H9 (cell line): ENCODE measurements around the gene SCFD1. TPM values are rescaled to one million over a fixed set of nuclear protein-coding genes. Genes with fewer than 3 reads are reported as not detected.

Experiments used
- DNase-seq: peaks from one replicate; pipeline ENCODE4 v3.0.0-alpha.2; 2017
- H2AFZ ChIP-seq: one replicate; pipeline ENCODE4 v1.6.1; 2013; ENCODE audit warnings: mild to moderate bottlenecking, low read length, control low read depth, moderate library complexity
- H2AK5ac ChIP-seq: 2 replicates; pipeline ENCODE4 v1.6.1; 2013; ENCODE audit warnings: low read length, control low read depth, mixed read lengths; ENCODE audit not compliant: insufficient read length
- H2BK120ac ChIP-seq: one replicate; pipeline ENCODE4 v1.6.1; 2013; ENCODE audit warnings: low read depth, mild to moderate bottlenecking, low read length, control low read depth, inconsistent platforms; ENCODE audit not compliant: poor library complexity, severe bottlenecking
- H2BK12ac ChIP-seq: 2 replicates; pipeline ENCODE4 v1.6.1; 2013; ENCODE audit warnings: low read length, control low read depth, mixed read lengths, low read depth; ENCODE audit not compliant: insufficient read length
- H2BK15ac ChIP-seq: 2 replicates; pipeline ENCODE4 v1.6.1; 2013; ENCODE audit warnings: low read depth, low read length, control low read depth
- H2BK20ac ChIP-seq: one replicate; pipeline ENCODE4 v1.6.1; 2013; ENCODE audit warnings: low read depth, mild to moderate bottlenecking, low read length, control low read depth, inconsistent platforms; ENCODE audit not compliant: poor library complexity, severe bottlenecking
- H2BK5ac ChIP-seq: 2 replicates; pipeline ENCODE4 v1.6.1; 2013; ENCODE audit warnings: low read length, control low read depth, mixed read lengths; ENCODE audit not compliant: insufficient read length
- H3K14ac ChIP-seq: 2 replicates; pipeline ENCODE4 v1.6.1; 2013; ENCODE audit warnings: low read length, control low read depth; ENCODE audit not compliant: insufficient read depth
- H3K18ac ChIP-seq: 2 replicates; pipeline ENCODE4 v1.6.1; 2013; ENCODE audit warnings: low read depth, mild to moderate bottlenecking, mixed read lengths, low read length, control low read depth; ENCODE audit not compliant: insufficient read length
- H3K23ac ChIP-seq: 2 replicates; pipeline ENCODE4 v1.6.1; 2013; ENCODE audit warnings: low read length, control low read depth, mixed read lengths, low read depth; ENCODE audit not compliant: insufficient read length
- H3K23me2 ChIP-seq: 2 replicates; pipeline ENCODE4 v1.6.1; 2013; ENCODE audit warnings: low read depth, mild to moderate bottlenecking, mixed read lengths, low read length, control low read depth; ENCODE audit not compliant: insufficient read length, poor library complexity, severe bottlenecking
- H3K27ac ChIP-seq: 2 replicates; pipeline ENCODE4 v1.5.1; 2013; ENCODE audit warnings: low read length, control low read depth, mixed read lengths, low read depth; ENCODE audit not compliant: insufficient read length
- H3K27me3 ChIP-seq: 2 replicates; pipeline ENCODE4 v1.6.1; 2013; ENCODE audit warnings: low read length, control low read depth, inconsistent platforms; ENCODE audit not compliant: insufficient read depth
- H3K4ac ChIP-seq: 2 replicates; pipeline ENCODE4 v1.6.1; 2013; ENCODE audit warnings: low read depth, mild to moderate bottlenecking, control low read depth, inconsistent platforms, low read length, moderate library complexity
- H3K4me1 ChIP-seq: 2 replicates; pipeline ENCODE4 v1.6.1; 2013; ENCODE audit warnings: low read length, control low read depth, inconsistent platforms; ENCODE audit not compliant: insufficient read depth
- H3K4me2 ChIP-seq: 2 replicates; pipeline ENCODE4 v1.6.1; 2013; ENCODE audit warnings: low read length, control low read depth, mixed read lengths; ENCODE audit not compliant: insufficient read length, insufficient read depth
- H3K56ac ChIP-seq: 2 replicates; pipeline ENCODE4 v1.6.1; 2013; ENCODE audit warnings: low read depth, mild to moderate bottlenecking, mixed read lengths, low read length, control low read depth; ENCODE audit not compliant: insufficient read length
- H3K79me1 ChIP-seq: 2 replicates; pipeline ENCODE4 v1.6.1; 2013; ENCODE audit warnings: low read depth, mild to moderate bottlenecking, moderate library complexity, low read length, control low read depth, inconsistent platforms; ENCODE audit not compliant: insufficient read depth, poor library complexity, severe bottlenecking
- H3K79me2 ChIP-seq: 2 replicates; pipeline ENCODE4 v1.6.1; 2013; ENCODE audit warnings: low read length, control low read depth, inconsistent platforms; ENCODE audit not compliant: insufficient read depth
- H3K9ac ChIP-seq: 2 replicates; pipeline ENCODE4 v1.6.1; 2013; ENCODE audit warnings: low read length, control low read depth, mixed read lengths; ENCODE audit not compliant: insufficient read length; ENCODE audit errors: extremely low read depth
- H3K9me3 ChIP-seq: one replicate; pipeline ENCODE4 v1.6.1; 2013; ENCODE audit warnings: low read depth, low read length, inconsistent platforms; ENCODE audit not compliant: control insufficient read depth
- H3T11ph ChIP-seq: one replicate; pipeline ENCODE4 v1.6.1; 2013; ENCODE audit warnings: mild to moderate bottlenecking, low read length, control low read depth, inconsistent platforms
- H4K20me1 ChIP-seq: one replicate; pipeline ENCODE4 v1.6.1; 2013; ENCODE audit not compliant: control insufficient read depth, insufficient read length, insufficient read depth
- H4K5ac ChIP-seq: 2 replicates; pipeline ENCODE4 v1.6.1; 2013; ENCODE audit warnings: low read depth, mild to moderate bottlenecking, mixed read lengths, low read length, control low read depth; ENCODE audit not compliant: insufficient read length
- H4K8ac ChIP-seq: replicated peaks from 2 replicates; pipeline ENCODE4 v1.6.1; 2013; ENCODE audit warnings: low read length, control low read depth, mixed read lengths, low read depth; ENCODE audit not compliant: insufficient read length
- H4K91ac ChIP-seq: 2 replicates; pipeline ENCODE4 v1.6.1; 2013; ENCODE audit warnings: low read depth, mild to moderate bottlenecking, moderate library complexity, mixed read lengths, low read length, control low read depth; ENCODE audit not compliant: insufficient read length
- H3K27ac Mint-ChIP-seq, 3 experiments: 2 replicates in 2 of 3; 3 replicates in 1 of 3; pipeline ENCODE4 v1.8.0; 2020 to 2021; ENCODE audit warnings: mixed read lengths in 3 of 3, mild to moderate bottlenecking in 1 of 3, moderate library complexity in 1 of 3
- H3K27me3 Mint-ChIP-seq: 2 replicates; pipeline ENCODE4 v1.8.0; 2021; ENCODE audit warnings: low read depth, mild to moderate bottlenecking, moderate library complexity, mixed read lengths
- H3K36me3 Mint-ChIP-seq, 3 experiments: 2 replicates in 2 of 3; 3 replicates in 1 of 3; pipeline ENCODE4 v1.8.0; 2020 to 2021; ENCODE audit warnings: low read depth in 3 of 3, mixed read lengths in 3 of 3; ENCODE audit not compliant: insufficient read depth in 1 of 3
- H3K4me1 Mint-ChIP-seq, 2 experiments: 2 replicates each; pipeline ENCODE4 v1.8.0; 2020; ENCODE audit warnings: mixed read lengths in 2 of 2
- H3K4me3 Mint-ChIP-seq, 2 experiments: 2 replicates in 1 of 2; 3 replicates in 1 of 2; pipeline ENCODE4 v1.8.0; 2020 to 2021; ENCODE audit warnings: mild to moderate bottlenecking in 2 of 2, mixed read lengths in 2 of 2, moderate library complexity in 1 of 2
- H3K9me3 Mint-ChIP-seq, 2 experiments: 2 replicates in 1 of 2; 3 replicates in 1 of 2; pipeline ENCODE4 v1.8.0; 2020; ENCODE audit warnings: mild to moderate bottlenecking in 2 of 2, mixed read lengths in 2 of 2, moderate library complexity in 1 of 2
- WGBS: extraction: QIAGEN DNeasy Blood & Tissue Kit; methylation state at CpG from one replicate; pipeline ENCODE4 v1.1.7; 2013; ENCODE audit warnings: missing lambda C conversion rate, low lambda C conversion rate, mixed read lengths; ENCODE audit not compliant: insufficient read length; ENCODE audit errors: extremely low coverage; 5-methylcytosine and 5-hydroxymethylcytosine counted together
- total RNA-seq: library from RNA; stranded (reverse); gene quantifications from 2 replicates; pipeline ENCODE4 v1.2.1, GENCODE V29; 2021
- TF ChIP-seq, protein P1 (sequence below): fragments of 200-600 bp; sonication (generic); conservative IDR thresholded peaks from 3 replicates; pipeline ENCODE4 v1.8.0; 2021; ENCODE audit warnings: antibody characterized with exemption, mild to moderate bottlenecking

SCFD1 gene
- total RNA-seq, 1 experiment from 2014 or later: 85.2 TPM

DNA sequence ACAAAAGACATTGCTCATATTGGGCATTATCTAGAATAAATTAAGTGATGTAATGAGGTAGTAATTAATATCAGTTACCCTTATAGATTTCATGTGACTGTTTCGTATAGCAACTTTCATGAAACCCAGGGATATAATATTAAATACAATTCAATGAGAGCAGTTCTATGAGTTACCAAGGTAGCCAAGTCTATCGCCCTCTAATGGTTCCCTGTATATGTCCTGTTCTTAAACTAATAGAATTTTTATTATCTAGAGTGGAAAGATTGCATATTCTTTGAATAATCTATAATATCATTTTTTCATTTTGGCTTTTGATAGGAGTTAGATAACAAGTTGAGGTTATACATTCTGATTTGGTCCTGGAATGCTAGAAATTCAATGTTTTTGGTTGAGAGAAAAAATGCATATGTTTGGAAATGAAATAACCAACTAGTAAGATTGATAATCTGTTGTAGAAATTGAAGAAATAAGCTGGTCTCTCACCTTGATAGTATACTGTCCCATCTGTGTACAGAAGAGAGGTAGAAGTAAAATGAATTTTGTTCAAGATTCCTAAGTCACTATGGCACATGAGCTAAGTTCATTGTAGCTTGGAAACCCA is 59.7 kb downstream of the SCFD1 start:
- peaks cover 13 to 16% (median 14%) of the 10 kb centered on the region in 3 experiments; a peak in 6 of 7 replicates for H3K36me3 Mint-ChIP-seq
- H3T11ph ChIP-seq: no peak overlapping the region
- no peaks in the 10 kb centered on the region for H3K79me1 ChIP-seq
- H3K4me2 ChIP-seq: no peak overlapping the region
- no peak overlapping the region for H2BK15ac ChIP-seq
- no peak overlapping the region for H4K8ac ChIP-seq
- no peak overlapping the region for H2AFZ ChIP-seq
- no peaks in the 10 kb centered on the region for H3K27me3 Mint-ChIP-seq
- no peak overlapping the region for H2BK5ac ChIP-seq
- no peak overlapping the region for H2BK12ac ChIP-seq
- no peak overlapping the region for H2BK120ac ChIP-seq
- H4K20me1 ChIP-seq: no peaks in the 10 kb centered on the region
- no peaks in the 10 kb centered on the region; a peak in 1 of 5 replicates for H3K9me3 Mint-ChIP-seq
- H3K18ac ChIP-seq: no peak overlapping the region
- no peak overlapping the region for H3K4me3 Mint-ChIP-seq
- no peak overlapping the region for H3K23ac ChIP-seq
- no peaks in the 10 kb centered on the region for H3K4me1 Mint-ChIP-seq
- no peaks in the 10 kb centered on the region for H3K4me1 ChIP-seq
- H4K91ac ChIP-seq: no peak overlapping the region
- no peak overlapping the region for H4K5ac ChIP-seq
- DNase-seq: no peak
- H2AK5ac ChIP-seq: no peak overlapping the region
- H3K27ac ChIP-seq: no peak overlapping the region
- H2BK20ac ChIP-seq: no peak overlapping the region
- no peak overlapping the region for H3K27ac Mint-ChIP-seq
- H3K14ac ChIP-seq: no peak overlapping the region
- no peak overlapping the region for H3K4ac ChIP-seq
- no peaks in the 10 kb centered on the region for H3K79me2 ChIP-seq
- WGBS: no CpG with 5 or more reads among the region's 2 CpGs
- TF ChIP-seq, protein P1, sequence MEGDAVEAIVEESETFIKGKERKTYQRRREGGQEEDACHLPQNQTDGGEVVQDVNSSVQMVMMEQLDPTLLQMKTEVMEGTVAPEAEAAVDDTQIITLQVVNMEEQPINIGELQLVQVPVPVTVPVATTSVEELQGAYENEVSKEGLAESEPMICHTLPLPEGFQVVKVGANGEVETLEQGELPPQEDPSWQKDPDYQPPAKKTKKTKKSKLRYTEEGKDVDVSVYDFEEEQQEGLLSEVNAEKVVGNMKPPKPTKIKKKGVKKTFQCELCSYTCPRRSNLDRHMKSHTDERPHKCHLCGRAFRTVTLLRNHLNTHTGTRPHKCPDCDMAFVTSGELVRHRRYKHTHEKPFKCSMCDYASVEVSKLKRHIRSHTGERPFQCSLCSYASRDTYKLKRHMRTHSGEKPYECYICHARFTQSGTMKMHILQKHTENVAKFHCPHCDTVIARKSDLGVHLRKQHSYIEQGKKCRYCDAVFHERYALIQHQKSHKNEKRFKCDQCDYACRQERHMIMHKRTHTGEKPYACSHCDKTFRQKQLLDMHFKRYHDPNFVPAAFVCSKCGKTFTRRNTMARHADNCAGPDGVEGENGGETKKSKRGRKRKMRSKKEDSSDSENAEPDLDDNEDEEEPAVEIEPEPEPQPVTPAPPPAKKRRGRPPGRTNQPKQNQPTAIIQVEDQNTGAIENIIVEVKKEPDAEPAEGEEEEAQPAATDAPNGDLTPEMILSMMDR: peak; percentile 73
- H3K27me3 ChIP-seq: no peaks in the 10 kb centered on the region
- H3K9ac ChIP-seq: no peak overlapping the region
- H3K9me3 ChIP-seq: no peaks in the 10 kb centered on the region
- no peak overlapping the region for H3K56ac ChIP-seq
- no peaks in the 10 kb centered on the region for H3K23me2 ChIP-seq
